Ascending aorta (tissue), 2 donors: ENCODE data around the gene EHBP1. TPM values are rescaled to one million over a fixed set of nuclear protein-coding genes. Genes with fewer than 3 reads are reported as not detected.

Experiments used
- DNase-seq, 2 donors: peaks; one replicate each; pipeline ENCODE4 v3.0.0-alpha.2; 2019; ENCODE audit warnings: low spot score in 2 of 2
- H3K27ac ChIP-seq, 2 donors: fragments of 200-600 bp; sonication (generic); one replicate each; pipeline ENCODE4 v1.5.1; 2016 to 2017; ENCODE audit warnings: mild to moderate bottlenecking in 1 of 2
- H3K27me3 ChIP-seq: fragments of 200-600 bp; sonication (generic); one replicate; pipeline ENCODE4 v1.5.1; 2017
- H3K36me3 ChIP-seq, 2 donors: fragments of 200-600 bp; sonication (generic); one replicate each; pipeline ENCODE4 v1.5.1; 2016
- H3K4me1 ChIP-seq, 2 donors: fragments of 200-600 bp; sonication (generic); one replicate each; pipeline ENCODE4 v1.5.1; 2016 to 2017; ENCODE audit warnings: mild to moderate bottlenecking in 1 of 2
- H3K4me3 ChIP-seq, 2 donors: fragments of 200-600 bp; sonication (generic); one replicate each; pipeline ENCODE4 v1.5.1; 2016 to 2017; ENCODE audit warnings: mild to moderate bottlenecking in 1 of 2
- H3K9me3 ChIP-seq, 2 donors: fragments of 200-600 bp; sonication (generic); one replicate each; pipeline ENCODE4 v1.5.1; 2016
- intact Hi-C: fragments of 100-400 bp; cut with DNase I; formaldehyde crosslinking; loops from one replicate; pipeline ENCODE4 v1.15.1; 2023
- total RNA-seq: library from RNA; depleted of rRNA; stranded (reverse); fragments of >200 nt; gene quantifications from one replicate; pipeline ENCODE4 v1.1.0, GENCODE V29; 2016
- TF ChIP-seq, protein P1 (sequence below), 3 experiments: fragments of 200-600 bp in 2 of 3; fragments of 450-650 bp in 1 of 3; sonication (generic) in 2 of 3; IDR thresholded peaks; one replicate each; pipeline ENCODE4 v1.5.1; 2016 to 2019; ENCODE audit warnings: antibody characterized with exemption in 3 of 3, mild to moderate bottlenecking in 1 of 3, moderate library complexity in 1 of 3

Gene EHBP1
- total RNA-seq, 1 donor from 2014 or later, result 19.9 TPM

DNA sequence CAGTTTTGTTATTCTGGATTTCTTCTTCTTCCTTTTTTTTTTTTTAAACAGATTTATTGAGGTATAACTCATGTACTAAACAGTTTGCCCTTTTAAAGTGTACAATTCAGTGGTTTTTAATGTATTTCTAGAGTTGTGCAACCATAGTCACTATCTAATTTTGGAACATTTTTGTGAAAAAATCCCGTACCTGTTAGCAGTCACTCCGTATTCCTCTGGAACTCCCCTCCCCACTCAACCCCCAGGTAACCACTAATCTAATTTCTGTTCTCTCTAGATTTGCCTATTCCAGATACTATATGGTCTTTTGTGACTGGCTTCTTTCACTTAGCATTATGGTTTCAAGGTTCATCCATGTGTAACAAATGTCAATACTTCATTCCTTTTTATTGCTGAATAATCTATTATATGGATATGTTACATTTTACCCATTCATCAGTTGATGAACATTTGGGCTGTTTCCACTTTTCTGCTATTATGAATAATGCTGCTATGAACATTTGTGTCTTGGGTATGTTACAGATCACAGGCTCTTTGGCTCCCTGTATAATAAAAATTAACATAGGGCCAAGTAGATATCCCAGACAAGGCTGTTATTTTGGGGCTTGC is 21.9 kb downstream of the EHBP1 start:
- DNase-seq, result no peak
- Histone ChIP-seq H3K4me3 (no peak overlapping the region), H3K4me1 (no peaks in the 10 kb centered on the region), H3K27me3 (no peaks in the 10 kb centered on the region), H3K9me3 (peaks cover 0 to 16% of the 10 kb centered on the region in 2 donors), H3K27ac (no peak overlapping the region), H3K36me3 (no peaks in the 10 kb centered on the region)
- TF ChIP-seq, protein P1, sequence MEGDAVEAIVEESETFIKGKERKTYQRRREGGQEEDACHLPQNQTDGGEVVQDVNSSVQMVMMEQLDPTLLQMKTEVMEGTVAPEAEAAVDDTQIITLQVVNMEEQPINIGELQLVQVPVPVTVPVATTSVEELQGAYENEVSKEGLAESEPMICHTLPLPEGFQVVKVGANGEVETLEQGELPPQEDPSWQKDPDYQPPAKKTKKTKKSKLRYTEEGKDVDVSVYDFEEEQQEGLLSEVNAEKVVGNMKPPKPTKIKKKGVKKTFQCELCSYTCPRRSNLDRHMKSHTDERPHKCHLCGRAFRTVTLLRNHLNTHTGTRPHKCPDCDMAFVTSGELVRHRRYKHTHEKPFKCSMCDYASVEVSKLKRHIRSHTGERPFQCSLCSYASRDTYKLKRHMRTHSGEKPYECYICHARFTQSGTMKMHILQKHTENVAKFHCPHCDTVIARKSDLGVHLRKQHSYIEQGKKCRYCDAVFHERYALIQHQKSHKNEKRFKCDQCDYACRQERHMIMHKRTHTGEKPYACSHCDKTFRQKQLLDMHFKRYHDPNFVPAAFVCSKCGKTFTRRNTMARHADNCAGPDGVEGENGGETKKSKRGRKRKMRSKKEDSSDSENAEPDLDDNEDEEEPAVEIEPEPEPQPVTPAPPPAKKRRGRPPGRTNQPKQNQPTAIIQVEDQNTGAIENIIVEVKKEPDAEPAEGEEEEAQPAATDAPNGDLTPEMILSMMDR (IDR thresholded peaks at IDR 0.05), result no peak
- intact Hi-C loops, result no loop called here

DNA sequence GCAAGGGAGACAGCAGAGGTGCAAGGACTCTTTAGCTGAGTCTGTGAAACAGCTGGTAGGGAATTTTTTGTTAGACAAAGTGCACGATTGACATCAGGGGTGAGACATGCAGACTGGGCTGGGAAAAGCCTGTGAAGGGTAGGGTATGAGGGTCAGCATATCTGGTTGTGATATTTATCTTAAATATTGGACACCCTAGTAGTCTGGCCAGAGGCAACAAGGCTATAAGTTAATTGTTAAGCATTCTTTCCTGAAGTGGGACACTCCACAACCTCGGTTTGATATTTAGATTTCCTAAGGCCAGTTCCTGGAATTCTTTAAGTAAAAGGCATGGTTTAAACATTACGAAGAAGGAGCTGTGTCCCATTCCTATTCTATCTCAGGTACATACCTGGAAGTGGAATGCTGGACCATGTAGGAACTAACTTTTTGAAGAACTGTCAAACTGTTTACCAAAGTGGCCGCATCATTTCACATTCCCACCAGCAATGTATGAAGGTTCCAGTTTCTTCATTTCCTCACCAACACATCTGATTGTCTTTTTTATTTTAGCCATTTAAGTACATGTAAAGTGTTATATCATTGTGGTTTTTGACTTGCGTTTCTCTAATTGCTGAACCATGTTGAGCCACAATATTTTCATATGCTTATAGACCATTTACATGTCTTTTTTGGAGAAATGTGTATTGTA is 22.5 kb downstream of the EHBP1 start:
- H3K27me3 ChIP-seq, result no peaks in the 10 kb centered on the region
- intact Hi-C loops, result no loop called here
- no peak overlapping the region for H3K27ac ChIP-seq
- TF ChIP-seq, protein P1 (IDR thresholded peaks at IDR 0.05), result no peak
- no peaks in the 10 kb centered on the region for H3K36me3 ChIP-seq
- no peak overlapping the region for H3K4me3 ChIP-seq
- peaks cover 0 to 16% of the 10 kb centered on the region in 2 donors for H3K9me3 ChIP-seq
- no peak for DNase-seq
- H3K4me1 ChIP-seq, result no peaks in the 10 kb centered on the region

DNA sequence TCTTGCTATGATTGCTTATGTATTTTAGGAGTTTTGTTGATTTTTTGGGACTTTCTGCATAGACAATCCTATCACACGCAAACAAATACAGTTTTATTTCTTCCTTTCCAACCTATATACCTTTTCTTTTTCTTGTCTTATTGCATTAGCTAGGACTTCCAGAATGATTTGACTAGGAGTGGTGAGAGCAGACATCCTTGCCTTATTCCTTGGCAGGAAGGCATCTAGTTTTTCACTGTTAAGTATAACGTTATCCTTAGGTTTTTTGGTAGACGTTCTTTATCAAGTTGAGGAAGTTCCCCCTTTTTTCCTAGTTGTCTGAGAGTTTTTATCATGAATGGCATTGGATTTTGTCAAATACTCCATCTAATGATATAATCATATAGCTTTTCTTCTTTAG is 25.8 kb downstream of the EHBP1 start:
- peaks cover 0 to 16% of the 10 kb centered on the region in 2 donors for H3K9me3 ChIP-seq
- H3K27me3 ChIP-seq, result no peaks in the 10 kb centered on the region
- no peaks in the 10 kb centered on the region for H3K36me3 ChIP-seq
- no peak overlapping the region for H3K27ac ChIP-seq
- DNase-seq, result no peak
- intact Hi-C loops, result no loop called here
- TF ChIP-seq, protein P1 (IDR thresholded peaks at IDR 0.05), result no peak
- no peaks in the 10 kb centered on the region for H3K4me1 ChIP-seq
- H3K4me3 ChIP-seq, result no peak overlapping the region

- peaks cover 0 to 16% of the 10 kb centered on the region in 2 donors for H3K9me3 ChIP-seq
- no peak for DNase-seq
- no peaks in the 10 kb centered on the region for H3K27me3 ChIP-seq
- H3K27ac ChIP-seq, result no peak overlapping the region
- H3K36me3 ChIP-seq, result no peaks in the 10 kb centered on the region
- TF ChIP-seq, protein P1 (IDR thresholded peaks at IDR 0.05), result no peak
- intact Hi-C loops, result no loop called here
- H3K4me1 ChIP-seq, result no peaks in the 10 kb centered on the region
- H3K4me3 ChIP-seq, result no peak overlapping the region
Measured at GRCh38 chr2:62732262-62732777, 26.8 kb downstream of the EHBP1 start.

- intact Hi-C loops, result no loop called here
- peaks cover 0 to 16% of the 10 kb centered on the region in 2 donors for H3K9me3 ChIP-seq
- TF ChIP-seq, protein P1 (IDR thresholded peaks at IDR 0.05), result no peak
Measured at GRCh38 chr2:62733546-62733945, 28.0 kb downstream of the EHBP1 start.

More at GRCh38 chr2:62733546-62733945, 28.0 kb downstream of the EHBP1 start:
- H3K4me1 ChIP-seq, result no peaks in the 10 kb centered on the region
- no peak overlapping the region for H3K27ac ChIP-seq
- no peaks in the 10 kb centered on the region for H3K36me3 ChIP-seq
- DNase-seq, result no peak
- H3K4me3 ChIP-seq, result no peak overlapping the region
- no peaks in the 10 kb centered on the region for H3K27me3 ChIP-seq
